Stimulated activated CD4-positive, alpha-beta T cell treated with anti-CD3 and anti-CD28 coated beads, Interleukin-2, amount 100 ng/mL, for 4 hours (primary cell): ENCODE measurements around the gene MMP19.

Experiments used
- DNase-seq: peaks from one replicate; pipeline ENCODE4 v3.0.0-alpha.2; 2020; ENCODE audit warnings: low read depth

The MMP19 gene

DNA sequence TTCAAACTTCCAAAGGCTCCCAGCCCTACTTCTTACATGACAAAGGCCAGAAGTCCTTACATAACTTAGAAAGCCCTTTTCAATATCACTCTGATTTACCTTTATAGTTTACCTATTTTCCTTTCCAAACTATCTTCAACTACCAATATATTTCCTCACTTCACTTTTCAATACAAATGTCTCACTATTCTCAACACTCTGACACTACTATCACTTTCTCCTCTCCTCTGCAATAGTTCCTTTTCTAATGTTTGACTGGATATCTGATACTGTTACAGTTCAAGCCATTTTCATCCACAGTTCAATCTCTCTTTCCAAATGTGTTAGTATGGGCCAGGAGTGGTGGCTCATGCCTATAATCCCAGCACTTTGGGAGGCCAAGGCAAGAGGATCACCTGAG is 28.5 kb downstream of the MMP19 start:
- no peak for DNase-seq

DNA sequence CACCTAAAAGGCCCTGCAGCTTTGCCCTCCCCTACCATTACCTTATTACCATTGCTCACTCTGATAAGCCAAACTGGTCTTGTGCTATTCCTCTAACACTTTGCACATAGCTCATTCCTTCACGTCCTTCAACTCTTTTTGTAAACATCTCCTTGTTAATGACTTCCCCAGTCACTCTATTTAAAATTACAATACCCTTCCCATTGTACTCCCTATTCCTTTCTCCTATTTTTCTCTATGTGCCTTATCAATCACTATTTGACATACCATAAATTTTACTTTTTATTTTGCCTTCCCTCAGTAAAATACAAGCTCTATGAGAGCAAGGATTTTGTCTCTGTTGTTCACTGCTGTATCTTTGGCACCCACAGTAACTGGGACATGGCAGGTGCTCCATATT is 30.6 kb downstream of the MMP19 start:
- DNase-seq = no peak

DNA sequence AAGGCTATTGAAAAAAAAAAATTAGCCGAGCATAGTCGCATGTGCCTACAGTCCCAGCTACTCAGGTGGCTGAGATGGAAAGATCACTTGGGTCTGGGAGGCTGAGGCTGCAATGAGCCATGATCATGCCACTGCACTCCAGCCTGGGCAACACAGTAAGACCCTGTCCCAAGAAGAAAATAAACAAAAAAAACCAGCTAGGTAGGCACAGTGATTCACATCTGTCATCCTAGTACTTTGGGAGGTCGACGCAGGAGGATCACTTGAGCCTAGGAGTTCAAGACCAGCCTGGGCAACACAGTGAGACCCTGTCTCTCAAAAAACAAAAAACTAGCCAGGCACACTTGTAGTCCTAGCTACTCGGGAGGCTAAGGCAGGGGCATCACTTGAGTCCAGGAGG is 33.5 kb downstream of the MMP19 start:
- no peak for DNase-seq

DNA sequence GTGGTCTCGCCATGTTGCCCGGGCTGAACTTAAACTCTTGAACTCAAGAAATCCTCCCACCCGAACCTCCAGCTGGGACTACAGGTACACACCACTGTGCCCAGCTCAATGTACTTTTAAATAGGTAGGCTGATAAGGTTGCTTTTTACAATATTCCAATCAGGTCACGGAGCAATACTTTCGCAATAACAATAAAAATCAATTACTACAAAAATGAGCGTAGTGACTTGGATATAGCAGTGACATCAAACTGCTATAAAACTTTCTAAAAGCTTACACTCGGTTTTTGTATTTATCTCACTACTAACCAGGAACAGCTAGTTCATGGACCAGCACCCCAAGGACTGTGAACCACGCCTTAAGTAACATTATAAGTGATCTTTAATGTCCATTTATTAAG is 35.8 kb downstream of the MMP19 start:
- no peak for DNase-seq

DNA sequence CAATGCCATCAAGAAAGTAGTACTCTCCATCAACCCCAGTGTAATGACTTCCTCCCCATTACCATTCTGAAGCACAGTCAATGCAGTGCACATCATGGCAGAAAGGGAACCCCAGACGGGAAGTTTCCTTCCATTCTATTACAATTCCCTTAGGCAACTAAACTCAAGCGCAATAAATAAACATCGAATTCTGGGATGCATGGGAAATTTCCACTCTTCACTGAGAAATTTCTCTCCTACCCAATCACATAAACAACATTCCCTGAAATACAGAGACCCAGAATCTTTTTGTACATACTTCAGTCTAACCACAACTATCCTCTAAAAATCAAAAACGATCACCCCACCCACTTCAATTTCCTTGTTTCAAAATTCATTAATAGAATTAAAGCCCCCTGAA is 45.2 kb downstream of the MMP19 start:
- DNase-seq = no peak

DNA sequence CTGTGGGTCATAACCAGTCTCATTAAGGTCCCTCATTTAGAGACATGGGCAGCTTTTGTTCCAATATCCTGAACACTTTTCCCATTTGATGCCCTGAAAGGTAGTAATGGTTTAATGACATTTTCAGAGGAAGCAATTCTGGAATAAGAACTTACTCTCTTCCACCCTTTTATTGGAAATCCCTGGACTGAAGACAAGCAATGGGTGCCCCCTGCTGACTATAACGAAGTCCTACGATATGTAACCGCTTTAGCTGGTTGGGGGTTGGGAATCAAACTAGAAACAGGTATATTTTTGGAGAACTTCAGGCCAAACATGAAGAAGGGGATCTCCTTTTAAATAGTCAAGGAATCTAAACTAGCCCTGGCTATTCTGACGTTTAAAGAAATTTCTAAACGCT is 45.7 kb downstream of the MMP19 start:
- no peak for DNase-seq

DNA sequence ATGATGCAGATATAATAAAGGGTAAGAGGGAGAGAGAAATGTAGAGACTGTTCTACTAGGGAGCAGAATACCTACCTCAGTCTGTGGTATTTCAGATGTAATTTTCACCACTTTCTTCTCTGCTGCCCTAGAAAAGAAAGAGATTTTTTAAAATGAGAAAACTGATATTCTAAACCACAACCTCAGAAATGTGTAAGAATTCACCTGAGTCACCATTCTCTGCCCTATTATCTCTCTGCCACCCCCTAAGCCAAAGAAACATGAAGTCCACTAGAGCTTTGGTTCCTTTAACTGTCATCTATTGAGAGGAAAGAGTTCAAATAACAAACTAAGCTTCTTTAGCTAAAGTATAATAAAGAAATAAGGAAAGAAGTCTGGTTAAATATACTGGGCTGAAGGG is 46.8 kb downstream of the MMP19 start:
- no peak for DNase-seq

DNA sequence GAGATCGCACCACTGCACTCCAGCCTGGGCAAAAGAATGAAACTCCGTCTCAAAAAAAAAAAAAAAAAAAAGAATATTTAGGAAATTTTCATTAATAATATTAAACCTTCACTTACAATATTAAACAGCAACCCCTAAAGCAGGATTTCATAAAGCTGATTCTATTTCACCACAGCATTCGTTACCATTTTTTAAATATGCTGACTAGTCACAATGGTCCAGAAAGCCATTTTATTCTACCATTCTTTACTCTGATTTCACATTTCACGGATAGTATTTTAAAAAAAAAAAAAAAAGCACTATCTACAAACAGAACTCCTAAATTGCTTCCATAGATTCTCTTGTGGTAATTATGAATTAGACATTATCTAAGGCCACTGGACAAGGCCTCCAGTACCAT is 52.8 kb downstream of the MMP19 start:
- DNase-seq = no peak

DNA sequence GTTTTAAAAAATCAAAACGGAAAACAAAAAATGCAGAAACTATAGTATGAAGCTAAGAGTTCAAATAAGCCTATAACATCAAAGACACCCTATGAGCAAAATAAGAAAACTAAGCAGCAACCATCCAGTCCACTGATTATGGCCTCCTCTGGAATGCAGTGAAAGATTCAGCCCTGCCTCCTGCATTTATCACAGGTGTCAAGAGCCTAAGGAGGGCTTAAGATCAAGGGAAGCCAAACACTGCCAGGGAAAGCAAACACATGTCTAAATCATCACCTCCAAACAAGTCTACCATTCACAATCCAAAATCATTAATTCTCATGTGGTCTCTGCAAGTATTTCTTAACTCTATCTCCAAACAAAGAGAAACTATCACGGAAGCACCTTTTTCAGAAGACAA is 53.6 kb downstream of the MMP19 start:
- no peak for DNase-seq

DNA sequence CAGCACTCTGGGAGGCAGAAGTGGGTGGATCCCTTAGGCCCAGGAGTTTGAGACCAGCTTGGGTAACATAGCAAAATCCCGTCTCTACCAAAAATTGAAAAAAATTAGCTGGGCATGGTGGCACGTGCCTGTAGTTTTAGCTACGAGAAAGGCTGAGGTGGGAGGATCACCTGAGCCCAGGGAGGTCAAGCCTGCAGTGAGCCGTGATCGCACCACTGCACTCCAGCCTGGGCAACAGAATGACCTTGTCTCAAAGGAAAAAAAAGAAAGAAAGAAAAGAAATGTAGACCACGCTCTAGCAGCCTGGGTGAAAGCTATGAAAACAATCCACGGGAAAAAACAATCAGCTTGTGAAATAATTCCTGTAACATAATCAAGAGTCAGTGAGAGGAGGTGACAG is 54.2 kb downstream of the MMP19 start:
- no peak for DNase-seq
